GM11168 (cell line): Measurements from ENCODE around the gene PPP2R1A.
"Not testable (repeated sequence)": the region's sequence is repeated elsewhere in the genome, so short reads cannot be mapped to it uniquely, and the experiment has no call there.

Experiments
- in situ Hi-C: fragments of 300-500 bp; cut with MboI; formaldehyde crosslinking; loops from one replicate; pipeline ENCODE4 v1.12.0; 2022; ENCODE audit warnings: low sequenced_read_pairs; ENCODE audit not compliant: unreplicated experiment

PPP2R1A gene

DNA sequence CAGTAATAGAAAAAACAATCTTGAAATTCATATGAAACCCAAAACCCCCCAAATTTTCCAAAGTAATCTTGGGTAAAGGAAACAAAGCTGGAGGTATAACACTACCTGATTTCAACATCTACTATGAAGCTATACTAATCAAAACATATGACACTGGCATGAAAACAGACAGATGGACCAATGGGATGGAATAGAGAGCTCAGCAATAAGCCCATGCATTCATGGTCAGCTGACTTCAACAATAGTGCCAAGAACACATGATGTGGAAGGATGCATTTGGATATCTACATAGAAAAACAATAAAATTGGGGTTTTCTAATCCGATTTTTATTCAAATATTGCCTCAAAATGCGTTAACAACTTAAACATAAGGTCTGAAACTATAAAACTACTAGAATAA, 47.3 kb downstream of the PPP2R1A start:
- in situ Hi-C loops, result no loop called here

DNA sequence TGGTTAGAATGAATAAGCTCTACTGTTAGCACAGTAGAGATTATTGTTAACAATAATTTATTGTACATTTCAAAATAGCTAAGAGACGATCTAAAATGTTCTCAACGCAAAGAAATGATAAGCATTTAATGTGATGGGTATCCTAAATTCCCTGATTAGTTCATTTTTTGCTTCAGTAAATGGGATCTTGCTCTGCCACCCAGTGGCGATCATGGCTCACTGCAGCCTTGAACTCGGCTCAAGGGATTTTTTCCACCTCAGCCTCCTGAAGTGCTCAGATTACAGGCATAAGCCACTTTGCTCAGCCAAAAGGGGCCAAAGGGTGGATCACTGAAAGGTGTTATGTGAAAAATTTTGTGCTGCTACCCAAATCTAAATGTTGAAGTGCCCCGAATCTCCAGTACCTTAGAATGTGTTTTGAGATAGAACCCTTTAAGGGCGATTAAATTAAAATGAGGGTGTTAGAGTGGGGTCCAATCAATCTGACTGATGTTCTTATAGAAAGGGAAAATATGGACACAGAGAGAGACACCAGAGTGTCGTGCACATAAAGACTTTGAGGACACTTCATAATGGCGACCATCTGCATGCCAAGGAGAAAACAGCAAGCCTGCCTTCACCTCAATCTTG, 48.0 kb downstream of the PPP2R1A start:
- in situ Hi-C loops, result no loop called here

DNA sequence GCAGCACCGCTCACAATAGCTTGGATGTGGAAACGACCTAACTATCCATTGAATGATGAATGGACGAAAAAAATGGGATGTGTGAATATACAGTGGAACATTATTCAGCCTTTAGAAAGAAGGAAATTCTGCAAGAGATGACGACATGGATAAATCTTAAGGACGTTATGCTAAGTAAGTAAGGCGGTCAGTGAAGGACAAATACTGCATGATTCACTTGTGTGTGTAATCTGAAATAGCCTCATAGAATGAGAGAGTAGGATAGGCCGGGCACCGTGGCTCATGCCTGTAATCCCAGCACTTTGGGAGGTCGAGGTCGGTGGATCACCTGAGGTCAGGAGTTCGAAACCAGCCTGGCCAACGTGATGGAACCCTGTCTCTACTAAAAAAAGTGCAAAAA, 54.2 kb downstream of the PPP2R1A start:
- in situ Hi-C loops, result no loop called here

DNA sequence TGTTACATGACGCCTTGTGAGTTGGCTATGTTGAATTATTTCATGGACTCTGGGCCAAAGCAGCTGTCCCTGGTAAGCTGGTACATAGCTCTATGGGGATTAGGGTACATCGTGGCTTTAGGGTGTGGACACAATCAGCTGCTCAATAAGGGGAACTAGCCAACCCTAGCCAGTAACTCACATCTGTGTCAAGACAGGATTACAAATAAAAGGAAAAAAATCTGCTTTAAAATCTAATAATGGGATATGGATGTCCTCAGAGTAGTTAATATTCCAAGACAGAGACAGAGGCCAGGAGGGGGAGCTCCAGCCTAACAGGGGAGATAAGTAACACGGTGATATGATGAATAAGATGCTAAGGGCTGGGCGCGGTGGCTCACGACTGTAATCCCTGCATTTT, 58.4 kb downstream of the PPP2R1A start:
- in situ Hi-C loops, result no loop called here

DNA sequence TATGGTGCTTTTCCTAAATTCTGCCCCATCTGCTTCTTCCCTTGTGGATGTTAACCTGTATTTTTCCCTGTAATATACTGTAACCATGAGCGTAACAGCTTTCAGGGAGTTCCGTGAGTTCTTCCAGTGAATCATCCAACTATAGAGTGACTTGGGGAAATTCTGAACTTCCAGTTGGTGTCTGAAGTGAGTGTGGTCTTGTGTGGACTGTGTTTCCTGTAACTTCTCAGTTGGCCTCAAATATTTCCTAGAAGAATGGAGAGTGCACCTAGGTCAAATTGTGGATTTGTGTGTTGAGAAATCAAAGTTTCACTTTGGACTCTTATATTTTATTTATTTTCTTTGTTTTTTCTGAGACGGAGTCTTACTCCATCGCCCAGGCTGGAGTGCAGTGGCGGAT, 68.6 kb downstream of the PPP2R1A start:
- in situ Hi-C loops, result no loop called here

DNA sequence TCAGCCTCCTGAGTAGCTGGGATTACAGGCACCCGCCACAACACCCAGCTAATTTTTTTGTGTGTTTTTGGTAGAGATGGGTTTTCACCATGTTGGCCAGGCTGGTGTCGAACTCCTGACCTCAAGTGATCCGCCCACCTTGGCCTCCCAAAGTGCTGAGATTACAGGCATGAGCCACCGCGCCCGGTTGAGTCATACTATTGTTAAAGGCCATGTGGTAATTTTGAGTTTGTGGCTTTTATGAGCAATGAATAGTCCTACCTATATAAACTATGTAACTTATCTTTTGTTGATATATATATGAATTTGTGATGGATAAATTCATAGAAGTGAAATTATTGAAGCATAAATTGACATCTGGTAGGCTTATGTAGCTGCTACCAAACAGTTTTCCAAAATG, 75.7 kb downstream of the PPP2R1A start:
- in situ Hi-C loops, result not testable (repeated sequence)

DNA sequence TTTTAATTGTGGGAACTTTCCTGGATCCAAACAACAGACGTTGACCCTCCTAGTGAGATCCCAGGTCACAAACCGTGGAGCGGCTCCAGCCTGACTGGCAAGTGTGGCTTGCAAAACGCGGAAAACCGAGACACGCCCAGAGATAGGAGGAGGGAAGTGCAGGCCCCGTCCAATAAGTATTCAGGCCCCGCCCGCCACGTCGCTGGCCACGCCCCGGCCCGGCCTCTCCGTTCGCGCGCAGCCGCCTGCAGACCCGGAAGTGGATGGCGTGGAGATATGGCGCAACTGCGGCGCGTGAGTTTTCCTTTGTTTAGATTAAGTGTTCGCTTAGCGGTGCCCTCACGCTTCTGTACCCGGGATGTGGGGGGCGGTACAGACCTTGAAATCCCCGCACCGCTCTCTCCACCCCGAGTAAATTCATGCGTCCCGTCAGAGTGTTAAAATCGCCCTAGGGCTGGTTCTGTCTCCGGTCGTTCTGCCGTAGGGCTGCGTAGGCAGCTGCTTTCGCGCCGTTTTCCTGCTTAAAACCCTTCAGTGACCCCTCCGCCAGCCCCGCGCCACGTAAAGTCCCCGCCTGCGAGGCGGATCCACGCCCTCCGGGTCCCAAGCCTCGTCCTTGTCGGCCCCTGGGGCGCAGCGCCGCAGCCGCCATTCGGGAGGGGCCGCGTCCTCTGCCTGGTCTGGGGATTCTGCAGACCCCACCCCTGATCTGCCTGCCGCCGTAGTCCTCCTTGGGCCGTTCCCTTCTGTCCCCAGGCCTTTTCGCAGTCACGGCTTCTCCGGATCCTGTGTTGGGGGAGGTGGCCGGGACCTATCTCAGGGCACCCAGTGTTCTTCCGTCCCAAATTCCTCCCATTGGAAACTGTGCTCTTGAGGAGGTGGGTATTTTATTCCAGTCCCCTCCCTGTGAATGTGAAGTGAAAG, 79.7 kb downstream of the PPP2R1A start, which contains the start of gene ZNF766:
Gene ZNF766, plus strand, starts transcription at position 250 of the 924 bp plus-strand sequence. Its CDS starts 27 bp downstream, at position 277.
- in situ Hi-C loops, result no loop called here

DNA sequence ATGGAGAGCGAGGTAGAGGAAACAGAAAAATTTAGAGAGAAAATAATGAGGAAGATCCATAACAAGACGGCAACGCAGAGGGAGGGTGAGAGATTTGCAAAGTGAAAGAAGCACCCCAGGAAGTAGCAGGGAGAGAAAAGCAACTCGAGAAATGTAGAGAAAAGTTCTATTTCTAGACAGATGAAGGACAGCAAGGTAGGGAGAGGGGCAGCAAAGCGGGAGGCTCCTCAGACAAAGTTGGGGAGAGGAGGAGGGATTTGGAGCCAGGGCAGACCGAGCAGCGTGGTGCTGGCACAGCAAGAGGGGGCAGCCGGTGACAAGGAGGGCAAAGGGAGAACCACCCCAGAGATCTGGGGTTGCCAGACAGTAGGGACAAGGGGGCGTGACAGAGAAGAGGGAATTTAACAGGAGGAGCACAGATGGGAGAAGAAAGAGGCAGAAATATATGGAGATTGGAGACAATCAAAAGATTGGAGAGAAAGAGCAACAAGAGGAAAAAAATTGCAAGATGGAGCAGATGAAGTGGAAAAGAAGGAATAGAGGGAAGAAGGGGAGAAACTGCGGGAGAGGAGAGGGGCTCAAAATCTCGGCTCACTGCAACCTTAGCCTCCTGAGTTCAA, 80.5 kb downstream of the PPP2R1A start:
- in situ Hi-C loops, result no loop called here

DNA sequence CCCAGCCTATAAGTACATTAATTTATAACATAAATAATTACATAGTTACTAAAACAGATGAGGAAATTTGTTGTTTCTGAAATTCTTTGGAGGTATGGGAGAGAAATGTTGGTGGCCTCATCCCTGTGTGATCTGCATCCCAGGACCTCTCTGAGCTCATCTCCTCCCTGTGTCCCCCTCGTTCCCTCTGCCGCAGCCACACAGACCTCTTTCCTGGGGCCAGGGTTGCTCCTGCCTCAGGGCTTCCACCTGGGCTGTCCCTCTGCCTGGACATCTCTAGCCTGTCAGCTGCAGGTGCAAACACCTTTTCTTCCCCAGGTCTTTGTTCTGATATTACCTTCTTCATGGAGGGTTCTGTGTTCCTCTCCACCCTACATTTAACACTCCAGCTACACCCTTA, 83.4 kb downstream of the PPP2R1A start:
- in situ Hi-C loops, result no loop called here

DNA sequence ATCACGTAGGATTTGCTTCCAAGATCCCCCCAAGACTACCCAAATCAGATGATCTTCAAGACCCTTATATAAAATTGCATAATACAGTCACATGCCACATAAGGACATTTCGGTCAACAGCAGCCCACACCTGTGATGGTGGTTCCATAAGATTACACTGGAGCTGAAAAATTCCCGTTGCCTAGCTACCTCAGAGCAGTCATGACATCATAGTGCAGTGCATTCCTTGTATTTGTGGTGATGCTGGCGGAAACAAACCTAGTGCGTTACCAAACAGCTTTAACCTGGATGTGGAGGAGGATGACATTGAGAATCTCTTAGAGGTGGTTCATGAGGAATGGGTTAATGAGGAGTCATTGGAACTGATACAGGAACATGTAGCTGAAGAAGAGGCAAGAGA, 84.3 kb downstream of the PPP2R1A start:
- in situ Hi-C loops, result no loop called here

DNA sequence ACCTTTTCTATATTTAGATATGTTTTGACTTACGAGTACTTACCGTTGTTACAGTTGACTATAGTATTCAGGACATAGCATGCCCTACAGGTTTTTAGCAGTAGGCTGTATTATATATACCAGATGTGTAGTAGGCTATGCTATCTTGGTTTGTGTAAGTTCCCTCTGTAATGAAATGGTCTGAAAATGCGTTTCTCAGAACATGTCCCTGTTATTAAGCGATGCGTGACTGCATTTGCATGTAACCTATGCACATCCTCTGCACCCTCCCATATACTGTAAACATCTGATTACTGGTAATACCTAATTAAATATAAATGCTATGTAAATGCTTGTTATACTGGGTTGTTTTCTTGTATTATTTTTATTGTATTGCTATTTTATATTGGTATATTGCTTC, 86.1 kb downstream of the PPP2R1A start:
- in situ Hi-C loops, result no loop called here

DNA sequence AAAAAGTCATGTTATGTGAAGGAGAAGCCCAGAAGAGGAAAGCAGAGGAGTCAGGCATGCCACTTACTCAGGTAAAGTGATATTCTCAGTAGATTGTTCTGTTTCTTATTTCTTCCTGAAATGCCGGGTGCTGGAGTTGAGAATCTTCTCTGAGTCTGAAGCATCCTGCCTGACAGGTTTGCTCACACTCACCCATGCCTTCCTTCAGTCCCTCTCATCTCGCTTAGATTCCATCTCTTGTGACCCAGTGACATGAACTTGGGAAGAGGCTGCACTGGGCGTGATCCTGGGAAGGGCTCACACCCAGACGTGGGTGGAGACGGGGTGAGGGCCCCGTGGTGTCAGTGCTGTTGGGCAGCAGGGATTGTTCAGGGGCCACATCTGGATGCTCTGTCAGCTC, 87.6 kb downstream of the PPP2R1A start:
- in situ Hi-C loops, result no loop called here
